ENCODE measurements around the gene SLC35E3.
"Not testable (repeated sequence)": the region's sequence is repeated elsewhere in the genome, so short reads cannot be mapped to it uniquely, and the experiment has no call there.

Gene SLC35E3

DNA sequence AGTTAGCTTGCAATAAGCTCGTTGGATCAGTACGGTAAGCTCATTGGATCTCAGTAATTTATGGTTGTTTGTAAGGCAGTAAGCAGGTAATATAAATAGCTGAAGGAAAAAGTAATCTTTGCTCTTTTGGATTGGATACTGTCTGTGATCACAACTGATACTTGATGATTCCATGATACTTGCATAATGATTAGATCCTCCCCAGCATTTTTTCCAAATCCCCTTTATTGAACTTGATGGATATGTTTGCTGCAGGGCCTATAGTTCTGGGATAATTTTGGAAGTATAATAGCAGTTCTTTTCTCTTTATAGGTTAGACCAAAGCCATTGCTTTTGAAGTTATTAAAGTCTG is 67.2 kb downstream of the SLC35E3 start:
- Histone ChIP-seq H3K36me3 (ENCODE audit: insufficient read depth, low read length) (peaks cover 58% of the 10 kb centered on the region), H3K27me3 (ENCODE audit: insufficient read depth, low read length) (no peaks in the 10 kb centered on the region), H3K79me2 (ENCODE audit: control insufficient read depth, insufficient read depth, low read length, unreplicated experiment) (peaks cover 68% of the 10 kb centered on the region), H3K27ac (ENCODE audit: low read depth, low read length) (no peak overlapping the region), H3K4me1 (ENCODE audit: control insufficient read depth, insufficient read depth, low read length, unreplicated experiment) (peaks cover 17% of the 10 kb centered on the region), H2AFZ (ENCODE audit: low read length, unreplicated experiment) (no peak overlapping the region), H3K4me3 (ENCODE audit: low read depth, low read length) (peak overlapping the region; percentile 39; the same call in 1 of the 2 replicates)

DNA sequence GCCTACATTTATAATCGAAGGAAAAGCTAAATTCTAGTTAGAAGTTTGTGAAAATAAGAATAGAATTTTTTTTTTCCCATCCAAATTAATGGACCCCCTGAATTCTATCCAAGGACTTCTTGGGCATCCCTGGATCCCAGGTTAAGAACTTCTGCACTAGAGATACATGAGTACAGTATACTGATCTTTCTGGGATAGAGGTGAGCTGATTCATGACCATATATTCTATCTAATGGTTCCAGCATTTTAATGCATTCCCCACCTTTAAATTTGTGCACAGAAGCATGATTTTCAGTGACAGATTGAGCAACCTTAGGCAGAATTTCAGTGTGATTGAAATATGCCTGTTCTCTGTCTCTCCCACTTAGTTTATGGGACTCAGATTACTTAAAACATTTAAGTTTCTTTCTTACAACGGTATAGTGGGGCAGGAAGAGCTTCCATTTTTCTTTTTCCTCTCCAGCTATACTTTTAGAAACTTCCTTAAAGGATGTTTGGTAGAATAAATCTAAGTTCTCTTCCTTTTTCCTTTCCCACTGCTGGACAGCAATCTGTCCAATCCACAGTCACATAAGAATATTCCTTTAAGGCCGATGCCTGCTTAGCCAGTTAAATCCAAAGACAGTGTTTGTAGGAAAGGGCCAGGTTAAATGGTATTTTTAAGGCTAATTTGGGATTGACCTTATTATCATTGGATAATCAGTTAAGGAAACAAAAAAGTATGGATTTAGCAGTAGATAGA is 68.7 kb downstream of the SLC35E3 start:
- peaks cover 17% of the 10 kb centered on the region for H3K4me1 ChIP-seq (ENCODE audit: control insufficient read depth, insufficient read depth, low read length, unreplicated experiment)
- H3K79me2 ChIP-seq (ENCODE audit: control insufficient read depth, insufficient read depth, low read length, unreplicated experiment) = peaks cover 61% of the 10 kb centered on the region
- no peak overlapping the region for H2AFZ ChIP-seq (ENCODE audit: low read length, unreplicated experiment)
- peaks cover 60% of the 10 kb centered on the region for H3K36me3 ChIP-seq (ENCODE audit: insufficient read depth, low read length)
- H3K27me3 ChIP-seq (ENCODE audit: insufficient read depth, low read length) = no peaks in the 10 kb centered on the region
- no peak overlapping the region for H3K4me3 ChIP-seq (ENCODE audit: low read depth, low read length)
- H3K27ac ChIP-seq (ENCODE audit: low read depth, low read length) = no peak overlapping the region

- Histone ChIP-seq H3K4me1 (ENCODE audit: control insufficient read depth, insufficient read depth, low read length, unreplicated experiment) (peaks cover 17% of the 10 kb centered on the region), H2AFZ (ENCODE audit: low read length, unreplicated experiment) (no peak overlapping the region), H3K27ac (ENCODE audit: low read depth, low read length) (no peak overlapping the region), H3K4me3 (ENCODE audit: low read depth, low read length) (no peak overlapping the region), H3K79me2 (ENCODE audit: control insufficient read depth, insufficient read depth, low read length, unreplicated experiment) (peaks cover 59% of the 10 kb centered on the region), H3K36me3 (ENCODE audit: insufficient read depth, low read length) (peaks cover 59% of the 10 kb centered on the region), H3K27me3 (ENCODE audit: insufficient read depth, low read length) (no peaks in the 10 kb centered on the region)
These were observed 69.4 kb downstream of the SLC35E3 start for GRCh38 chr12:68815232-68815927.

GRCh38 chr12:68815928-68816800 is 70.2 kb downstream of the SLC35E3 start:
- H3K36me3 ChIP-seq (ENCODE audit: insufficient read depth, low read length) = peaks cover 64% of the 10 kb centered on the region
- H3K4me3 ChIP-seq (ENCODE audit: low read depth, low read length) = no peak overlapping the region
- H3K79me2 ChIP-seq (ENCODE audit: control insufficient read depth, insufficient read depth, low read length, unreplicated experiment) = peaks cover 55% of the 10 kb centered on the region
- no peak overlapping the region for H2AFZ ChIP-seq (ENCODE audit: low read length, unreplicated experiment)
- H3K27me3 ChIP-seq (ENCODE audit: insufficient read depth, low read length) = no peaks in the 10 kb centered on the region
- no peak overlapping the region for H3K27ac ChIP-seq (ENCODE audit: low read depth, low read length)
- H3K4me1 ChIP-seq (ENCODE audit: control insufficient read depth, insufficient read depth, low read length, unreplicated experiment) = peaks cover 17% of the 10 kb centered on the region

DNA sequence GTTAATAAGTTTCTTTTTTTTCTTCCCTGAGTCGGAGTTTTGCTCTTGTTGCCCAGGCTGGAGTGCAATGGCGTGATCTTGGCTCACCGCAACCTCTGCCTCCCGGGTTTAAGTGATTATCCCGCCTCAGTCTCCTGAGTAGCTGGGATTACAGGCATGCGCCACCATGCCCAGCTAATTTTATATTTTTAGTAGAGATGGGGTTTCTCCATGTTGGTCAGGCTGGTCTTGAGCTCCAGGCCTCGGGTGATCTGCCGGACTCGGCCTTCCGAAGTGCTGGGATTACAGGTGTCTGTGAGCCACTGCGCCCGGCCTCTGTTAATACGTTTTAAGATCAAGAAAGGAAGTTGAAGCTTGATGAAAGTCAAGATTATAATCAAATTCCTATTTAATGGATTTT is 73.5 kb downstream of the SLC35E3 start:
- H3K27ac ChIP-seq (ENCODE audit: low read depth, low read length); H2AFZ ChIP-seq (ENCODE audit: low read length, unreplicated experiment); H3K4me3 ChIP-seq (ENCODE audit: low read depth, low read length); H3K4me1 ChIP-seq (ENCODE audit: control insufficient read depth, insufficient read depth, low read length, unreplicated experiment); H3K27me3 ChIP-seq (ENCODE audit: insufficient read depth, low read length): not testable (repeated sequence)
- Histone ChIP-seq H3K36me3 (ENCODE audit: insufficient read depth, low read length) (peaks cover 64% of the 10 kb centered on the region), H3K79me2 (ENCODE audit: control insufficient read depth, insufficient read depth, low read length, unreplicated experiment) (peaks cover 40% of the 10 kb centered on the region)

- H3K79me2 ChIP-seq (ENCODE audit: control insufficient read depth, insufficient read depth, low read length, unreplicated experiment) = peaks cover 28% of the 10 kb centered on the region
These were observed 75.6 kb downstream of the SLC35E3 start for GRCh38 chr12:68821357-68822188.

DNA sequence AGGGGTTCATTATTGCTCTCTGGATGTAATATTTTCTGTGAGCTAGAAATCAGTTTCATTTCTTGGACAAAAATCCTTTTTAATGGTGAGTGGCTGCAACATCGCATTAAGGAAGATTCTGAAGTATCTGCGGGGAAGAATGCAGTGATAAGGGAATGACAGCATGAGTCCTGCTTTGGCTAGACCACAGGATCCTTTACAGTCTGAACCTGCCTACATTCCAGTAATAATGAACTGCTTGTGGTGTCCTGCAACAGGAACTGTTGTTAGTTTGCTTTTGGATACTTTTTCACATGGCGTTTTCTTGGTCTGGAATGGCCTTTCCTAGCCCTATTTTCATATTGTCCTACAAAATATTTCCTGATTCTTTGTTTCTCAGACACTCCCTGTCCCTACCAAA is 77.7 kb downstream of the SLC35E3 start:
- Histone ChIP-seq H3K4me1 (ENCODE audit: control insufficient read depth, insufficient read depth, low read length, unreplicated experiment) (peaks cover 16% of the 10 kb centered on the region), H2AFZ (ENCODE audit: low read length, unreplicated experiment) (no peak overlapping the region), H3K27ac (ENCODE audit: low read depth, low read length) (no peak overlapping the region), H3K36me3 (ENCODE audit: insufficient read depth, low read length) (peaks cover 68% of the 10 kb centered on the region), H3K79me2 (ENCODE audit: control insufficient read depth, insufficient read depth, low read length, unreplicated experiment) (peaks cover 25% of the 10 kb centered on the region), H3K27me3 (ENCODE audit: insufficient read depth, low read length) (no peaks in the 10 kb centered on the region), H3K4me3 (ENCODE audit: low read depth, low read length) (no peak overlapping the region)

More at GRCh38 chr12:68821357-68822188, 75.6 kb downstream of the SLC35E3 start:
- H3K36me3 ChIP-seq (ENCODE audit: insufficient read depth, low read length) = peaks cover 60% of the 10 kb centered on the region
- H3K4me3 ChIP-seq (ENCODE audit: low read depth, low read length) = no peak overlapping the region
- no peak overlapping the region for H3K27ac ChIP-seq (ENCODE audit: low read depth, low read length)
- H2AFZ ChIP-seq (ENCODE audit: low read length, unreplicated experiment) = no peak overlapping the region
- no peaks in the 10 kb centered on the region for H3K27me3 ChIP-seq (ENCODE audit: insufficient read depth, low read length)
- H3K4me1 ChIP-seq (ENCODE audit: control insufficient read depth, insufficient read depth, low read length, unreplicated experiment) = peaks cover 3% of the 10 kb centered on the region

DNA sequence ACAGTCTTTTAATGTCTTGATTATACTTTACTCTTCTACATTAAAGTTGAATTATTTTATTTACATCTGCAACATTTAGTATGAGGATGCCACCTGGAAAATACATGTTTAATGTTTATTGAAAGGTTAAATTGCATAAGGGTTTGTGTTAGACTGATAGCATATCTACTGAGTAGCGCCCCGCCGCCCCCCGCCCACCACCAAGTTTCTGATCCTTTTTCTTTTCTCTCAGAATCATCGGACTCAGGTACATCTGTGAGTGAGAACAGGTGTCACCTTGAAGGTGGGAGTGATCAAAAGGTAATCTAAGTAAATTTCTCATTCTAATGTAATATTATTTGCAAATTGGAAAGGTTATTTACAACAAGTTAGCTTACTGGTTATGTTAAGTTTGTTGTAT is 78.2 kb downstream of the SLC35E3 start:
- no peaks in the 10 kb centered on the region for H3K27me3 ChIP-seq (ENCODE audit: insufficient read depth, low read length)
- H3K4me3 ChIP-seq (ENCODE audit: low read depth, low read length) = no peak overlapping the region
- H3K36me3 ChIP-seq (ENCODE audit: insufficient read depth, low read length) = peaks cover 68% of the 10 kb centered on the region
- peaks cover 21% of the 10 kb centered on the region for H3K79me2 ChIP-seq (ENCODE audit: control insufficient read depth, insufficient read depth, low read length, unreplicated experiment)
- no peak overlapping the region for H2AFZ ChIP-seq (ENCODE audit: low read length, unreplicated experiment)
- no peak overlapping the region for H3K27ac ChIP-seq (ENCODE audit: low read depth, low read length)
- peaks cover 16% of the 10 kb centered on the region for H3K4me1 ChIP-seq (ENCODE audit: control insufficient read depth, insufficient read depth, low read length, unreplicated experiment)

GRCh38 chr12:68824597-68825250 is 78.7 kb downstream of the SLC35E3 start:
- Histone ChIP-seq H3K27ac (ENCODE audit: low read depth, low read length) (no peak overlapping the region), H3K4me1 (ENCODE audit: control insufficient read depth, insufficient read depth, low read length, unreplicated experiment) (peaks cover 16% of the 10 kb centered on the region)

More at GRCh38 chr12:68824597-68825250, 78.7 kb downstream of the SLC35E3 start:
- Histone ChIP-seq H2AFZ (ENCODE audit: low read length, unreplicated experiment) (no peak overlapping the region), H3K27me3 (ENCODE audit: insufficient read depth, low read length) (no peaks in the 10 kb centered on the region), H3K4me3 (ENCODE audit: low read depth, low read length) (no peak overlapping the region), H3K36me3 (ENCODE audit: insufficient read depth, low read length) (peaks cover 66% of the 10 kb centered on the region), H3K79me2 (ENCODE audit: control insufficient read depth, insufficient read depth, low read length, unreplicated experiment) (peaks cover 18% of the 10 kb centered on the region)

Measured in ACC112 (cell line).